ENCODE measurements around the gene SDCBP2.

DNA sequence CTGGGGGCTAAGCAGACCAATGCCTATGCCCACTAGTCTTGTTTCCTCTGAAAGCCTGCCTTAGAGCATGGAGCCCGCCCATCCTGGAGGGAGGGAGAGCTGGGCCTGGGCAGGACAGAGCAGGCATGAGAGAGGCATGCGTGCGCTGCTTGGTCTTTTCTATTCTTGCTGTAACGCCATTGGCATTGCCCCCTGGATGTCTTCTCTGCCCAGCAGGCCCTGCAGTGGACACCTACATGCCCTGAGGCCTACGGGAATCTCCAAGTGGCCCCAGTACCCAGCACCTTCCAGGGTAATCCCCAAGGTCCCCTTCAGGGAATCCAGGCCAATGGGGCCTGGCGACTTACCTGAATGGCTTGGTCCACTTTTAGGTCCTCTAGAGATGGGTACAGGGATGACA is 8.9 kb downstream of the SDCBP2 start:
- no peak for TF ChIP-seq FOS (IDR thresholded peaks at IDR 0.05; ENCODE audit: low read depth, low read length)
- TF ChIP-seq, protein P1, sequence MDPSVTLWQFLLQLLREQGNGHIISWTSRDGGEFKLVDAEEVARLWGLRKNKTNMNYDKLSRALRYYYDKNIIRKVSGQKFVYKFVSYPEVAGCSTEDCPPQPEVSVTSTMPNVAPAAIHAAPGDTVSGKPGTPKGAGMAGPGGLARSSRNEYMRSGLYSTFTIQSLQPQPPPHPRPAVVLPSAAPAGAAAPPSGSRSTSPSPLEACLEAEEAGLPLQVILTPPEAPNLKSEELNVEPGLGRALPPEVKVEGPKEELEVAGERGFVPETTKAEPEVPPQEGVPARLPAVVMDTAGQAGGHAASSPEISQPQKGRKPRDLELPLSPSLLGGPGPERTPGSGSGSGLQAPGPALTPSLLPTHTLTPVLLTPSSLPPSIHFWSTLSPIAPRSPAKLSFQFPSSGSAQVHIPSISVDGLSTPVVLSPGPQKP (IDR thresholded peaks at IDR 0.05; ENCODE audit: borderline replicate concordance, low read depth, low read length), result no peak
- no peak for TF ChIP-seq BHLHE40 (IDR thresholded peaks at IDR 0.05; ENCODE audit: low read depth, low read length)
- TF ChIP-seq POLR2A (IDR thresholded peaks at IDR 0.05; ENCODE audit: low read depth, low read length), result no peak
- TF ChIP-seq, protein P2, sequence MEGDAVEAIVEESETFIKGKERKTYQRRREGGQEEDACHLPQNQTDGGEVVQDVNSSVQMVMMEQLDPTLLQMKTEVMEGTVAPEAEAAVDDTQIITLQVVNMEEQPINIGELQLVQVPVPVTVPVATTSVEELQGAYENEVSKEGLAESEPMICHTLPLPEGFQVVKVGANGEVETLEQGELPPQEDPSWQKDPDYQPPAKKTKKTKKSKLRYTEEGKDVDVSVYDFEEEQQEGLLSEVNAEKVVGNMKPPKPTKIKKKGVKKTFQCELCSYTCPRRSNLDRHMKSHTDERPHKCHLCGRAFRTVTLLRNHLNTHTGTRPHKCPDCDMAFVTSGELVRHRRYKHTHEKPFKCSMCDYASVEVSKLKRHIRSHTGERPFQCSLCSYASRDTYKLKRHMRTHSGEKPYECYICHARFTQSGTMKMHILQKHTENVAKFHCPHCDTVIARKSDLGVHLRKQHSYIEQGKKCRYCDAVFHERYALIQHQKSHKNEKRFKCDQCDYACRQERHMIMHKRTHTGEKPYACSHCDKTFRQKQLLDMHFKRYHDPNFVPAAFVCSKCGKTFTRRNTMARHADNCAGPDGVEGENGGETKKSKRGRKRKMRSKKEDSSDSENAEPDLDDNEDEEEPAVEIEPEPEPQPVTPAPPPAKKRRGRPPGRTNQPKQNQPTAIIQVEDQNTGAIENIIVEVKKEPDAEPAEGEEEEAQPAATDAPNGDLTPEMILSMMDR (conservative IDR thresholded peaks at IDR 0.05; ENCODE audit: low read depth, low read length), result no peak
- TF ChIP-seq MXI1 (IDR thresholded peaks at IDR 0.05; ENCODE audit: borderline replicate concordance, low read depth, low read length), result no peak
- no peak for TF ChIP-seq CHD1 (IDR thresholded peaks at IDR 0.05; ENCODE audit: low read depth, low read length)
- no peak for TF ChIP-seq CEBPB (IDR thresholded peaks at IDR 0.05; ENCODE audit: low read depth, low read length)

Measured in IMR-90 (cell line).